Mucosa of gallbladder (tissue), 1 donor: ENCODE results near the gene SGCE. TPM values are rescaled to one million over a fixed set of nuclear protein-coding genes. Genes with fewer than 3 reads are reported as not detected.

Experiments used
- DNase-seq: peaks from one replicate; pipeline ENCODE4 v3.0.0-alpha.2; 2020; ENCODE audit warnings: low spot score
- total RNA-seq: library from RNA; stranded (reverse); gene quantifications from one replicate; pipeline ENCODE4 v1.2.1, GENCODE V29; 2021
- donor health status: DM: no; HTN: no; CAD: no.

The SGCE gene
- total RNA-seq, 1 donor from 2014 or later: 42.6 TPM

- no peak for DNase-seq
These were observed 32.1 kb downstream of the SGCE start for GRCh38 chr7:94623820-94624219.

- DNase-seq: no peak
These were observed 34.8 kb downstream of the SGCE start for GRCh38 chr7:94621120-94621519.

GRCh38 chr7:94620703-94621118 lies 35.2 kb downstream of the SGCE start:
- peak; percentile 73 for DNase-seq

GRCh38 chr7:94618126-94618525 lies 37.8 kb downstream of the SGCE start:
- no peak for DNase-seq

GRCh38 chr7:94616855-94617254 lies 39.1 kb downstream of the SGCE start:
- no peak for DNase-seq

- DNase-seq: no peak
These were observed 40.3 kb downstream of the SGCE start for GRCh38 chr7:94615666-94616065.

GRCh38 chr7:94612661-94613060 lies 43.3 kb downstream of the SGCE start:
- no peak for DNase-seq

GRCh38 chr7:94612253-94612652 lies 43.7 kb downstream of the SGCE start:
- DNase-seq: no peak

GRCh38 chr7:94609561-94609960 lies 46.4 kb downstream of the SGCE start:
- no peak for DNase-seq

GRCh38 chr7:94605031-94605430 lies 50.9 kb downstream of the SGCE start:
- DNase-seq: no peak

- no peak for DNase-seq
These were observed 53.8 kb downstream of the SGCE start for GRCh38 chr7:94602181-94602580.

GRCh38 chr7:94600267-94600666 lies 55.7 kb downstream of the SGCE start:
- no peak for DNase-seq

- DNase-seq: no peak
These were observed 60.2 kb downstream of the SGCE start for GRCh38 chr7:94595717-94596116.

GRCh38 chr7:94594882-94595281 lies 61.1 kb downstream of the SGCE start:
- DNase-seq: peak; percentile 26

- no peak for DNase-seq
These were observed 64.8 kb downstream of the SGCE start for GRCh38 chr7:94591176-94591575.

GRCh38 chr7:94590526-94591162 lies 65.3 kb downstream of the SGCE start:
- DNase-seq: no peak

- DNase-seq: no peak
These were observed 67.9 kb downstream of the SGCE start for GRCh38 chr7:94588075-94588474.

- peak; percentile 66 for DNase-seq
These were observed 71.8 kb downstream of the SGCE start for GRCh38 chr7:94584113-94584512.

- DNase-seq: peak; percentile 34
These were observed 75.3 kb downstream of the SGCE start for GRCh38 chr7:94580601-94581000.

- DNase-seq: no peak
These were observed 76.5 kb downstream of the SGCE start for GRCh38 chr7:94579470-94579869.

GRCh38 chr7:94578614-94579013 lies 77.3 kb downstream of the SGCE start:
- DNase-seq: no peak

- no peak for DNase-seq
These were observed 78.6 kb downstream of the SGCE start for GRCh38 chr7:94577357-94577756.

- DNase-seq: no peak
These were observed 79.6 kb downstream of the SGCE start for GRCh38 chr7:94576316-94576715.

GRCh38 chr7:94575646-94576045 lies 80.3 kb downstream of the SGCE start:
- no peak for DNase-seq
